Neural progenitor cell (in vitro differentiated cells): ENCODE data around the gene ZNF500.

ENCODE experiments used
- CTCF ChIP-seq: fragments of 200-600 bp; sonication (generic); IDR thresholded peaks from 2 replicates; pipeline ENCODE4 v1.5.1; 2017; ENCODE audit warnings: antibody characterized with exemption, mild to moderate bottlenecking
- EZH2 ChIP-seq: fragments of 200-600 bp; sonication (generic); IDR thresholded peaks from 2 replicates; pipeline ENCODE4 v1.6.1; 2017; ENCODE audit warnings: antibody characterized with exemption, mild to moderate bottlenecking, moderate library complexity
- EZH2phosphoT487 ChIP-seq: fragments of 200-600 bp; sonication (generic); IDR thresholded peaks from 2 replicates; pipeline ENCODE4 v1.6.1; 2017; ENCODE audit warnings: antibody characterized with exemption

- no peak for TF ChIP-seq CTCF
- no peak for TF ChIP-seq EZH2
- no peak for TF ChIP-seq EZH2phosphoT487
These were observed 63.1 kb downstream of the ZNF500 start for GRCh38 chr16:4703906-4704305.
